Stimulated activated CD8-positive, alpha-beta memory T cell treated with anti-CD3 and anti-CD28 coated beads, Interleukin-15, amount 100 ng/mL, for 24 hours (primary cell): ENCODE measurements around the gene APOLD1.
"Not testable (repeated sequence)": the region's sequence is repeated elsewhere in the genome, so short reads cannot be mapped to it uniquely, and the experiment has no call there.

ENCODE experiments used
- DNase-seq: peaks from one replicate; pipeline ENCODE4 v3.0.0-alpha.2; 2020; ENCODE audit warnings: low read depth

APOLD1 gene, protein sequence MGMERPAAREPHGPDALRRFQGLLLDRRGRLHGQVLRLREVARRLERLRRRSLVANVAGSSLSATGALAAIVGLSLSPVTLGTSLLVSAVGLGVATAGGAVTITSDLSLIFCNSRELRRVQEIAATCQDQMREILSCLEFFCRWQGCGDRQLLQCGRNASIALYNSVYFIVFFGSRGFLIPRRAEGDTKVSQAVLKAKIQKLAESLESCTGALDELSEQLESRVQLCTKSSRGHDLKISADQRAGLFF

DNA sequence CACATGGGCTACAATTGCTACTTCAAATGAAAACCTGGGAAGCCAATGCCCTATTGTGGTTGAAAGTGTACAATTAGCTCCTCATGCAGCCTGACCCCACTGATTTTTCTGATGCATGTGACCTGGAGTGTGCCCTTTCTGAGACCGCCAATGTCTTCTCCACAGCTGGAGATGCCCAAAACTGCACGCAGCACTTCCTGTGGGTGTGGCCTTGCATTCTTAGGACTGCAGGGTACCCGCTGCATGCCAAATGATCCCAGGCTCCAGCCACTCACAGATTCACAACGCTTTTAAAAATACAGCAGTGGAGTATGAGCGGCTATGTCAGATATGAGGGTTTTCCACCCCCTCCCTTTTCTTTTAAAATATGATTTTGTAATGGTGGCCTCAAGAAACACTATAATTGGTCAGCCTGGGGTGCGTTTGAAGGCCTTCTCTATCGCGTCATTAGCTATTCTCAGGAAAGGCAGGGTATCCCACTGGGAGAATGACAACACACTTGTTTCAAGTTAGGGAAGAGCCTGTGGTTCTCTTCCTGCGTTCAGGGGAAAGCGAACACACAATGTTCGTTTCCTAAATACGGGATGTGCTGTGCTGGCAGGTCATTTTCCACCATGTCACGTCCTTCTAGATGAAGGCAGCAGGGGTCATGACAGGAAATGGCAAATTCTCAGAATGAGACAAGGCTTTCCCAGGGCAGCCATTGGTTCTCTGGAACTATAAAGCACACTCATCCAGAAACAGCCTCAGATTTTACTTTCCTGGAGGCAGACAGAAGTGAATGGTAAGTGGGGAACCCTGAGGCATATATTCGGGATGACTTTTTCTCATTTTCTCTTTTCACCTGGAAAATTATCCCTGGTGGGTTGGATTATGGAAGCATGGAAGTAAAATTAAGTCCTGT, at the start of gene APOLD1:
Gene APOLD1, plus strand, starts transcription at position 749 of the 904 bp plus-strand sequence. Its CDS starts 33 bp downstream, at position 782.
- DNase-seq, result no peak

DNA sequence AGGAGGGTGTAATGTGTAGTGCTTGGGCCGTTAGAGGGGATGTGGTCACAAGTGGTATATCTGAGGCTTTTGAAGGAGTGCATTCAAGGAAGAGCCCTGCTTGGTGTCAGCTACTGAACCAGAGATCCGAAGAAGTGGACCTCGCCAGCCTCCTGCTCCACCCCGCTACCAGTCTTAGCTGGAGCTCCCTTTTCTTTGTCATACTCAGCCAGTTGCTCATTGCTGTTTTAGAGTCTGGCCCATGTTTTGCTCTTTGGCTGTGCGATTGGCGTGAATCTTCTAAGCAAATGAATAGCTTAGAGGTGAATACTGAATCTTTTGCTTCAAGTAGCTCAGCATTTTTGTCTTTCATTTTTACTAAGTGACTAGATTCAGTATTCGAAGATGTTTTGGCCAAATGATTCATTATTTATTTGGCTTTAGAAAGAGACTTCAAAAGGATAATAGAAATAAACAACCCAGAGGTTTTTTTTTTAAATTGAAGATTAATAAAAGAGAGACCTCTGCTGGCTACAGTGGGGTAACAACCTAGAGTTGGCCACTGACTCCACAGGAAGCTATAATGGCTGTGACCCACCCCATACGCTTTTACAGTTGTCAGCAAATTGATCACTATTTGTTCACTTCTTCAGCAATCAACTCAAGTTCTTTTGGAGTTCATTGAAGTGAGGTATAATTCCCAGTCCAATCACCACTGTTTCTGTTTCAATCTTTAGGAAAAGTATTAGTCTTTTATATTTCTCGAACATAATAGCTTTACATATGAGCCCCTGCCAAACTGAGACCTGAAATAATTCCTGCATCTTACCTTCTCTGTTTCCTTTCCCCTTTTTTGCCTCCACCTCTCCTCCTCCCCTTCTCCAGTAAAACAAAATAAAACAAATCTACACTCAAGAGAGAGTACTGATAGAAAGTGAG, 48.4 kb upstream of the APOLD1 start:
- DNase-seq, result no peak

DNA sequence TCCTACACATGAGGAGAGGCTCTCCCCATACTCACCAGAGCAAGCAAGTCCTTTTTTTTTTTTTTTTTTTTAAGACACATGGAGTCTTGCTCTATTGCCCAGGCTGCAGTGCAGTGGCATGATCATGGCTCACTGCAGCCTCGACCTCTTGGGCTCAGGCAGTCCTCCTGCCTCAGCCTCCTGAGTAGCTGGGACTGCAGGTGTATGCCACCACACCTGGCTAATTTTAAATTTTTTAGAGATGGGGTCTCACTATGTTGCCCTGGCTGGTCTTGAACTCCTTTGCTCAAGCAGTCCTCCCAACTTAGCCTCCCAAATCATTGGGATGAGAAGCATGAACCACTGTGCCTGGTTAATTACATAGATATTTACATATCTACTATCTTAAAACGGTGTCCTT, 47.3 kb upstream of the APOLD1 start:
- DNase-seq, result not testable (repeated sequence)

DNA sequence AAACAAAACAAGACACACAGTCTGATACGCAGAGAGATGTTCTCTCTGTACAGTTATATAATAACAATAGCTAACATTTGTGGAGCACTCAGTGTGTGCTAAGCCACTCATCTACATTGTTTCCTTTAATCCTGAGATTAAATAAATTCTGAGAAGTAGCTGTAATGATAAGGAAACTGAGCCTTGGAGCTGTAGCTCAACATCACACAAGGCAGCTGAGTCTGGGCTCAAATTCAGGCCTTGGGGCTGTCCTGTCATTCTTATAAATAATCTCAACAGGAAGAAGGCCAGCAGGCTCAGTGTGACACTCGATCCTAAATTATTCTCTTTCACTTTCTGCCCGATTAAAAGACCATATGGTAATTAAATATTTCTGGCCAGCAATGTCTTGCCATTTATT, 43.8 kb upstream of the APOLD1 start:
- DNase-seq, result no peak

DNA sequence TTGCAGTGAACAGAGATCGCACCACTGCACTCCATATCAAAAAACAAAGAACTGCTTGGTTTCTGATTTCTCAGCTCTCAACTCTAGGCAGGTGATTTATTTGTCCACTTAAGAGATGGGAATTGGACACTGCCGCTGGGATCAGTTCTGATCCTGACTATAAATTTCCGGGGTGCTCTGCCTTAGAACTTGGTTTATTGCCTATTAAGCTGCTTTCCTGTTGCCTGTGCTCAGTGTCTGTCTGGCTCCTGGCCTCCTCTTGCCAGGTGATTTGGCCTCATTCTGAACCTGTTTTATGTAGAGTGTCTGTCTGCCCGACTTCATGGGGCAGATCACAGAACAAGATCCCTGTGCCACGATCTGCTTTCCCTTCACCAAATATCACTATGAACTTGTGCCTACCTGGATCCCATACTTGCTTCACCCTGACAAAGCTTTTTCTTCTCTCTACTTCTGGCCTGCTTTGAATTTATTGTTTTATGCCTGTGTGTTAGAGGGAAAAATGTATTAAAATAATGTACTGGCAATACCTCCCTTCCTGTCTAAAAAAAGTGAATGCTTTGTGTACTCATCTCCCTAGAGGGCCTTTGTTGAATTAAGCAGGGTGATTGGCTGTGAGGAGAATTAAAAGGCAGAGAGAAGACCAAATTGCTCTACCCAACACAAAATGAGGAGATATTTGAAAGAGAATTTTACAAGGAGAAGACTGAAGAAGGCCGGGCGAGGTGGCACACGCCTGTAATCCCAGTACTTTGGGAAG, 40.7 kb upstream of the APOLD1 start:
- DNase-seq, result no peak

DNA sequence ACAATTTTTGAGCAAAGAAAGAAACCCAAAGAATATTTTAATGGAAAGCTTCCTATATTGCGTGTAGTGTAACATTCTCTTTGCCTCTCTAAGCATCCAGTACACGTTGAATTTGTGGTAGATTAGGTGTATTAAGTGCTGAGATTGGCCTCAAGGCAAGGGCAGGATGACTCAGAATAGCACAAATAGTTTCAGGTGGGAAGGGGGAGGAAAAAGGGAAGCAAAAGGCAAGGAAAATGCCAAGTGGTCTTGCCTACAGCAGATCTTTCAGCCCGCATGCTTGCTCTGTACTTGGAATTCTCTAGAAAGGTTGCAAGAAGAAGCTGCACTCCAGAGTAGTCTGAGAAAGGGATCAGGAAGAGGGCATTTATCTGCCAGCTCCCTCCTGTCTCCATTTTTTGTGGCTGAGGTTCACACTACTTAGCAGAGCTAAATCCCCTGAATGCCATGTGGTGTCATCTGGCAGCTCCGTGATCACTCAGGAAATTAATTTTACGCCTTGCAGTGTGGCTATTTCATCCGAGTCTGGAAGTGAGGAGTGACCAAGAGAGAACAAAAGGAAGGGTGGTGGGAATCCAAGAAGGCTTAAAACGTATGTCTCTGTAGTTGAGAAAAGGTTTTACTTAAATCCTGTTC, 39.8 kb upstream of the APOLD1 start:
- no peak for DNase-seq

DNA sequence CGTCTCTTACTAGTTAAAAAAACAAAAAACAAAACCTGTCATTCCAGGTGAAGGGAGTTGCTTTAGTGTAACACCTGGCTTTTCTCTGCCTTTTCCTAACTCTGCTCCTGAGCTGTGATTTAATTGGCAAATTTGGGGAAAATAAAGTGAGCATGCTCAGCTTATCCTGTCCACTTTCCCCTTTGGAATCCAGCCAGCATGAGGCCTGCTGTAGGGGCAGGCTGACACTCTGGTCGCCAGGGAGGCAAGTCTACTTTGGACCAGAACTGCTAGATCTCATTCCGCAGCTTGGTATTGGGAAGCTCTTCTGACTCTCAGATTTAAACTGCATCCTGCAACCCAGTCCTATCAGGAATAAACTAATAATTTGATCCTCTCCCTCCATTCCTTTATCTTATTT, 38.2 kb upstream of the APOLD1 start:
- no peak for DNase-seq

DNA sequence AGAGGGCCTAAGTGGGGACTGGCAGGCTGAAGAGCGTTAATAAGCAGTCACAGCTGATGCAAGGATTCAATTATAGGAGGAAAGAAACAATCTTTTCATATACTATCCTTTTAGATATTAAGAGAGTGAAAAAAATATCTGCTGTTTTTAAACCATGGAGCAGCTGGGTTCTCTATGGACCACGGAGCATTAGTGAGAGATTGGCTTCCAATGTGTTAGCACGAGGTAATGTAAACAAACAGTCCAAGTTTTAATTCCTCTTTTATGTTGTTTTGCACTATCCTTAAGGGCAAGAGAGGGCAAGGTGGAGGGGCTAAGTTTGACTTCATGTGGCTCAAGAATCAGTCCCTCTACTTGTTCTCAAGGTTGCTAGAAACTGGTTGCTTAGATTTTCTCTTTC, 37.4 kb upstream of the APOLD1 start:
- no peak for DNase-seq

DNA sequence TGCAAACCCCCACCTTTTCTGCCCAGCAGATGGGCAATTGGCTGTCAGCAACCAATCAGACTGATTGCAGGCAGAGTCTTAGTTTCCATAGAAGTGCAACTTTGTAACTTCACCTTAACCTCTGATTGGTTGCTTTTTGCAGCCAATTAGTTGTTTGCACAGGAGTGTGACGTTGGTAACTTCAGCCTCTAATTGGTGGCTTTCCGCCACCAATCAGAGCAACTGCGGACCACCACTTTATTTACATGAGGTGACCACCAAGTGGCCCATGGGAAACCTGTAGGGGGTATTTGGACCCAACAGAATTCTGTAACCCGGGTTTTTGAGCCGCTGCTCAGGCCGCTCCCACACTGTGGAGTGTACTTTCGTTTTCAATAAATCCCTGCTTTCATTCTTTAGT, 36.0 kb upstream of the APOLD1 start:
- no peak for DNase-seq

DNA sequence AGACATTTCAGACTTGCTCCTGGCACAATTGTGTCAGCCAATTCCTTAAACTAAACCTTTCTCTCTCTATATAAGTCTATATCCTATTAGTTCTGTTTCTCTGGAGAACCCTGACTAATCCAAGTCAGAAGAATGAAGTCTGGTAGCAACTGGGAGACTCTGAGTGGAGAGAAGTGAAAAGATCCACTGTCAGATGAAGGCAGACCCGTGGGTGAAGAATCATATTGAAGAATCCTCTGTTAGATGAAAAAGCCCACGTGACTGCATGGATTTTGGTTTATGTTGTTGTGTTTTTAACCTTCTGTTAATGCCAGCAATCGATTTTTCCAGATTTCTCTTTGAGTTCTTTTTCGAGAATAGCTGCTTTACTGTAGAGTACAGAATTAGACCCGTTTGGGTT, 29.5 kb upstream of the APOLD1 start:
- DNase-seq, result no peak

DNA sequence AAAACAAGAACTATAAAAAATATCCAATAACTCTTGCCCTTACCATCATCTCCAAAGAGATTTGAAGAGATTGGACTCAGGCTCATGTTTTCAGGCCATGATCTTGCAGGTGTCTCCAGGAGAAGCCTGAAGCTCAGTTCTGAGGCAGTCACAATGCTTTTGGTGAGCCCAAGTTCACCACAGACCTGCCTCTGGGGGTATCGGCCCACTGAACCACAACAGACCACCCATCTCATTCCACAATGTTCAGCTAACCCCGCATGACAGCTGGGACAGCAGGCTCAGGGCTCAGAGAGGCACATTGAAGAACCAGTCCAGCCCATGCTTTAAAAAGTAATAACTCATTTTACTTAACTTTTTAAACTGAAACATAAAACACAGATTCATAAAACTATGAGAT, 28.3 kb upstream of the APOLD1 start:
- DNase-seq, result no peak

DNA sequence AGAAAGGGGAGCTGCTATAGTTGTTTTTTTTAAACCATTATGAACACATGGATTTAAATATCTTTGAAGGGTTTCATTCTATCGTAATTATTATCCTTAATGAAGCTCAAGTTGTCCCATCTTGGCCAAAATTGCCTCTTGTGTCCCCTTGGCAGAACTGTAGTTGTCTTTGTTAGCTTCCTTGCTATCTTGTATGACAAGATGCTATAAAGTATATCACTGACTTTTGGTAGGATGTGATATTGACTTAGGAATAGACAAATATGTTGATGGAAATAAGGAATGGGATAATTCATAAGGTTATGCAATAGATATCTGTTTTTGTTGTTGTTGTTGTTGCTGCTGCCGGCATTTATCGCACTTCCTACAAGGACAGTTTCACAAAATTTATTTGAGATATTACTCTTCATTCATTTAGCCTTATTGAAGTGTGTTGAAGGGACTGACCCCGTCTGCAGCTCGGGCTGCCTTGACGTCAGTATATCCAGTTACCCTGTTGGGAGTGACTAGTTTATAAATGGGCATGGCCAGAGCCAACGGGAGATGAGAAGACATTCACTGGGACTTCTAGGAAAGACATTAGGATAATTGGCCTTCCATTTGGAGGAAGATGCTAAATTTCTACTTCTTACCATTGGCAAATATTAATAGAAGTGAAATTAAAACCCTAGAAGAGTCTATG, 26.1 kb upstream of the APOLD1 start:
- no peak for DNase-seq

DNA sequence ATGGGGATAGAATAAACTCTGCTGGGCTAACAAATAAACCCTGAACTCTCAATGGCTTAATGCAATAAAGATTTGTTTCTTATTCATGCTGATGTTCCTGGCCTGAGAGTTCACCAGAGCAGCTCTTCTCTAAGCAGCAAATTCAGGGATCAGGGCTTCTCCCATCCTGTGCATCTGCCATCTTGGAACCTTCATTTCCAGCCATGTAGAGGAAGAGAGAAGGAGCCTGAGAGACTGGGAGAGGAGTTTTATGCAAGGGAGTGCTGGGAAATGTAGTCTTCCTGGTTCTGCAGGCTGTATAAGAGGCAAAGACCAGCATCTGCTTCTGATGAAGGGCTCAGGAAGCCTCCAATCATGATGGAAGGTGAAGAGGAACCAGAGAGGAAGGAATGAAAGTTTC, 20.6 kb upstream of the APOLD1 start:
- no peak for DNase-seq

DNA sequence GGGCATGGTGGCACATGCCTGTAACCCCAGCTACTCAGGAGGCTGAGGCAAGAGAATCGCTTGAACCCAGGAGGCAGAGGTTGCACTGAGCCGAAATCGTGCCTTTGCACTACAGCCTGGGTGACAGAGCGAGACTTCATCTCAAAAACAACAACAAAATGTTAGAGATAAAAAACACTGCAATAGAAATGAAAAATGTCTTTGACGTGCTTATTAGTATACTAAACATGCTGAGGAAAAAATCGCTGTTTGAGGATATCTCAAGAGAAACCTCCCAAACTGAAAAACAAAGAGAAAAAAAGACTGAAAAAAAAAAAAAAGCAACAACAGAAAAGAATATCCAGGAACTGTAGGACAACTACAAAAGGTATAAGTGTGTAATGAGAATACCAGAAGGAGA, 15.2 kb upstream of the APOLD1 start:
- no peak for DNase-seq

DNA sequence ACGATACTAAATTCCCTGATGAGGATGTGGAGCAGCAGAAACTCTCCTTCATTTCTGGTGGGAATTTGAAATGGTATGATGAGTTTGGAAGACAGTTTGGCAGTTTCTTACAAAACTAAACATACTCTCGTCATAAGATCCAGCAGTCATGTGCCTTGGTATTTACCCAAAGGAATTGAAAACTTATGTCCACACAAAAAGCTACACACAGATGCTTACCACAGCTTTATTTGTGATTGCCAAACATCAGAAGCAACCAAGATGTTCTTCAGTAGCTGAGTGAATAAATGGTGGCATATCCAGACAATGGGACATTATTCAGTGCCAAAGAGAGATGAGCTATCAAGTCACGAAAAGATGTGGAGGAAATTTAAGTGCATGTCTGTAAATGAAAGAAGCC, 10.7 kb upstream of the APOLD1 start:
- no peak for DNase-seq

DNA sequence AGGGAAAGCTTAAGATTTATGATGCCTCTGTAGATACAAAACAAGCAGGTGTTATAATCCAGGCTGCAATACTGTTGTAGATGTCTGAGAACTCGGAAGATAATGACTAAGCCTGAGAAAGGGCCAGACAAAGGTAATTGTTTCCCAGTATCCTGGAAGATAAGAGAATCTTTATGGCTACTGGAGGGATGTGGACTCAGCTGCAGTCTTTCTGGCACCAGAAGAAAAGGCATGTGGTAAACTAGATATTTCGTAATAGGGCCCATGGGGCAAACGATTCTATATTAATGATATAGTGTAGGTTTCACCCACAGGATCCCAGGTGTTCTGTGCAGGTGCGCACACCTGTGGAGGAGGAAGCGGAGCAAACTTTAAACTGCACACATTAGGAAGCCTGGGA, 9.2 kb upstream of the APOLD1 start:
- no peak for DNase-seq

DNA sequence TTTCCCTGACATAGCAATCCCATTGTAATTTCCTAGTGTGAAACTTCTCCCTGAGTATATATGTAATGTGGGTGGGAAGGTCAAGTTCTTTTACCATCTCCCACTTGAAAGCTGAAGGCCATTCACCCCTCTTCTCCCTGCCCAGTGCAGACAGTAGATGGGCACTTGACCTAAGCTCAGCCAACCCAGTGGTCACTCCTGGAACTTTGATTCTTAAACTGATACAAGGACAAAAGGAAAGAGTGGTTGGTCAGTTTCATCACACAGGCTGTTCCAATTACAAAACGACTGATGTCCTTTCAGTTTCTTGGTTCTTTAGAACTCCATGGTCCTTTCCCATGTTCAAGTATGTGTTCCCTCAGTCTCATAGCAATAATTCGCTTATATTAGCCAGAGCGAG, 8.4 kb upstream of the APOLD1 start:
- no peak for DNase-seq

DNA sequence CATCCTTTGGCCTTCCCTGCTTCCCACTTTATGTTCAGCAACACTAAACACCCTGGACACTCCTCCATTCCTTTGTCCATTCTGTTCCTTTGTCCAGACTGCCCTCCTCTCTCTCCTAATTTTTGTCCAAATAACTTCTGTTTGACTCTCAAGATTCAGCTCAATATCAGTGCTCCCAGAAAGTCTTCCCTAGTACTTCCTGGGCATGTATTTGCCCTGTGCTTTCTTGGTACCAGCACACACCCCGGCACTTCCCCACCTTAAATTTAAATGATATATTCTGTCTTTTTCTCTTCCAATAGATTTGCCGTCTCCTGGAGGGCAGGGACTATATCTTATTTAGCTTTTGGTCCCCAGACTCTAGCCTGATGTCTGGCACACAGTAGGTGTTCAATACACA, 6.5 kb upstream of the APOLD1 start:
- DNase-seq, result no peak

DNA sequence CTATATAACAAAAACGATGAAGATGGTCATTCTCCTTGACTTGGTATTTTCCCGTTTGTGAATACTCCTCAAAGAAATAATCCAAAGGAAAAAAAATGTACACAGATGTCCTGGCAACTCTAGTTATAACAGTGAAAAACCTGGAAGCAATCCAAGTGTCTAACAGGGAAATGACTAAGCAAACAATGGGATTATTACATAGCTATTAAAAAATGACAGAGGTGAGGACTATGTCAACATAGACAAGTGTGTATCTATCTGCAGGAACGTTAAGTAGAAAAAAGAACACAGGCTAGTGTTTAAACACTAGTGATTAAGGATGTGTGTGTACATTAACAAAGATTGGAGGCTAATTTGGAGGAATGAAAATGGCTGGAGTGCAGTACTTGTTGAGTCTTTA, 5.9 kb upstream of the APOLD1 start:
- no peak for DNase-seq

DNA sequence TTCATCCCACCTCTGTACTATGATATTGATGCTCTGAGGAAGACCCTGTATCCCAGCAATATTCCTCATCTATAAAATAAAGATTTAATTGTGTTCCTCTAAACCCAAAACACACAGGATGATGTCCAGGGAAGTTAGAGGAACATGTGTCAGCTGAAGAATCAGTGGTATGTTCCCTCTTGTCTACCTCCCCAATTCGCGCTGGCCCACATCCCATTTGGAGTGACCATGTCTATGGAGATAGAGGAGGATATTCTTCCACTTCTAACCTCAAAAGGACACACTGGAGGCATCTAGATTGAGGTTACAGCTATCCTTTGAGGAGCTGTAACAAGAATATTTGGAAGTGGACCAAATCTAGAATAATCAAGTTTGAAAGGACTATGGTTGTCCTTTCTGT, 1.3 kb upstream of the APOLD1 start:
- no peak for DNase-seq

DNA sequence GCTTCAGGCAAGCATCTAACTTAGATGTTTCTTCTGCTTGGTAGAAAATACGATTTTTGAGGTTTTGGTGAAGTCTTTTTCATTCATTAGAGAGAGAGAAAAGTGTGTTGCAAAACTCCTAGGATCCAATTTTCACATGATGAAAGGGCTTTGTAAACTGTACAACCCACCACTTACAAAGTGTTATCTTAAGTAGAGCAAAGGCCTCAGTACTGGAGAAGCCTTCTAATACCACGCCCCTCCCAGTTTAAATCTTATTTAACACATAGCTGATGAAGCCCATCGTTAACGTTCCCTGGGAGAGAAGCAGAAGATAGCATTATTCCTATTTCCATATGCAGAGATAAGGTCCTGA, 869 bp downstream of the APOLD1 start:
- no peak for DNase-seq
